ENCODE results near the gene RPS13.
"Not testable (repeated sequence)": the region's sequence is repeated elsewhere in the genome, so short reads cannot be mapped to it uniquely, and the experiment has no call there.

The RPS13 gene

GRCh38 chr11:17067417-17067816, 10.1 kb downstream of the RPS13 start:
- DNase-seq (ENCODE audit: low read depth) = no peak
- TF ChIP-seq CTCF (conservative IDR thresholded peaks at IDR 0.05; ENCODE audit: low read length) = no peak
- no peak overlapping the region for H3K4me3 ChIP-seq (ENCODE audit: low read length)

- no peak for DNase-seq (ENCODE audit: low read depth)
- TF ChIP-seq CTCF (conservative IDR thresholded peaks at IDR 0.05; ENCODE audit: low read length) = no peak
- no peak overlapping the region for H3K4me3 ChIP-seq (ENCODE audit: low read length)
These were observed 10.8 kb downstream of the RPS13 start for GRCh38 chr11:17066691-17067090.

GRCh38 chr11:17063171-17064002, 14.1 kb downstream of the RPS13 start:
- TF ChIP-seq CTCF (conservative IDR thresholded peaks at IDR 0.05; ENCODE audit: low read length) = peak; percentile 80
- H3K4me3 ChIP-seq (ENCODE audit: low read length) = no peak overlapping the region
- peak; percentile 35 for DNase-seq (ENCODE audit: low read depth)

GRCh38 chr11:17051146-17051545, 26.3 kb downstream of the RPS13 start:
- not testable (repeated sequence) for H3K4me3 ChIP-seq (ENCODE audit: low read length)

DNA sequence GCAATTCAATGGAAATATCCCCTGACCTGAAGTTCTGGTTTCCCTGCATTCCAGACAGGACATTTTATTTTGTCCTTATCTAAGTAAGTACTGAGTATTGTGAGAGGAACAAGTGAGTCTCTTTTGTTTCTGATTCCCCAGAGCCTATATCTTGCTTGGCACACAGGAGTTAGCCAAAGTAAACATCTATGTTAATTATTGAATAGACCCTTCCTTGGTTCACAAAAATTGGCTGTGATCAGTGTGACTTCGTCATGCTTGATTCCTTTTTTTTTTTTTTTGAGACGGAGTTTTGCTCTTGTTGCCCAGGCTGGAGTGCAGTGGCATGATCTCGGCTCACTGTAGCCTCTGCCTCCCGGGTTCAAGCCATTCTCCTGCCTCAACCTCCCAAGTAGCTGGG, 29.0 kb downstream of the RPS13 start:
- H3K4me3 ChIP-seq (ENCODE audit: low read length); DNase-seq (ENCODE audit: low read depth): not testable (repeated sequence)

More at GRCh38 chr11:17051146-17051545, 26.3 kb downstream of the RPS13 start:
- not testable (repeated sequence) for DNase-seq (ENCODE audit: low read depth)

GRCh38 chr11:17046690-17047089, 30.8 kb downstream of the RPS13 start:
- no peak for TF ChIP-seq CTCF (conservative IDR thresholded peaks at IDR 0.05; ENCODE audit: low read length)
- H3K4me3 ChIP-seq (ENCODE audit: low read length) = no peak overlapping the region
- DNase-seq (ENCODE audit: low read depth) = no peak

DNA sequence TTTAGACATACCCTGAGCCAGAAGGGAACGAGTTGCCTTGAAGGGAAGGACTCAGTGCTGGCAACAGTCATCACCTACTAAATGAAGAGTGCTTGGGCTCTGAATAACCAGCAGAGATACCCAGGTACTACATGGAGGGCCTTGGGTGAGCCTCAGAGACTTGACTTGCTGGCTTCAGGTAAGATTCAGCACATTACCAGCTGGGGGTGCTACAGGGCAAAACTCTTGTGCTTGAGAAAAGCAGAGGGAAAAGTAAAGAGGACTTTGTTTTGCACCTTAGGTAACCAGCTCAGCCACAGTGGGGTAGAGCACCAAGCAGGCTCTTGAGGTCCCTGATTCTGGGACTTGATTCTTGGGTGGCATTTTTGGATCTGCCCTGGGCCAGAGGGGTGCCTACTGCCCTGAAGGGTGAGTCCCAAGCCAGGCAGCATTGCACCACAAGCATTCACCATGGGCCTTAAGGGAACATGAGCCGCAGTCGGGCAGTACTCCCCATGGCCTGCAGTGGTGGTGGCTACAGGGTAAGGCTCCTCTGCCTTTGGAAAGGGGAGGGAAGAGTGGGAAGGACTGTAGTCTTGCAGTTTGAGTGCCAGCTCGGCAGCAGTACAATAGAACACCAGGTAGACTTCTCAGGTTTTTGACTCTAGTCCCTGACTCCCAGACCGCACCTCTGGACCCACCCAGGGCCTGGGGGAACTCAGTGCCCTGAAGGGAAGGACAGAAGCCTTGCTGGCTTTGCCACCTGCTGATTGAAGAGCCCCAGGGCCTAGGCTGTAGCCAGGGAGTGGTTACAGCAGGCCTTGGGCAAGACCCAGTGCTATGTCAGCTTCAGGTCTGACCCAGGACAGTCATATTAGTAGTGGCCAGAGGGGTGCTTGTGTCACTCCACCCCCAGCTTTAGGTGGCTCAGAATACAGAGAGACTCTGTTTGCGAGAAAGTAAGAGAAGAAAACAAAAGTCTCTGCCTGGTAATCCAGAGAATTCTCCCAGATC, 40.5 kb downstream of the RPS13 start:
- DNase-seq (ENCODE audit: low read depth) = no peak
- TF ChIP-seq CTCF (conservative IDR thresholded peaks at IDR 0.05; ENCODE audit: low read length) = no peak
- H3K4me3 ChIP-seq (ENCODE audit: low read length) = no peak overlapping the region

DNA sequence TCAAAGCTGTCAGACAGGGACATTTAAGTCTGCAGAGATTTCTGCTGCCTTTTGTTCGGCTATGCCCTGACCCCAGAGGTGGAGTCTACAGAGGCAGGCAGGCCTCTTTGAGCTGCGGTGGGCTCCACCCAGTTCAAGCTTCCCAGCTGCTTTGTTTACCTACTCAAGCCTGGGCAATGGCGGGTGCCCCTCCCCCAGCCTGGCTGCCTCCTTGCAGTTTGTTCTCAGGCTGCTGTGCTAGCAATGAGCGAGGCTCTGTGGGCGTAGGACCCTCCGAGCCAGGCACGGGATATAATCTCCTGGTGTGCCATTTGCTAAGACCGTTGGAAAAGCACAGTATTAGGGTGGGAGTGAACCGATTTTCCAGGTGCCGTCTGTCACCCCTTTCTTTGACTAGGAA, 43.4 kb downstream of the RPS13 start:
- not testable (repeated sequence) for H3K4me3 ChIP-seq (ENCODE audit: low read length)

More for the DNA sequence above, 43.4 kb downstream of the RPS13 start:
- not testable (repeated sequence) for DNase-seq (ENCODE audit: low read depth)
